IPS-15b (cell line): Measurements from ENCODE around the gene PIKFYVE.
A peak's percentile ranks its signal among the peaks of the same experiment; 100 is the strongest.
"Not testable (repeated sequence)": the region's sequence is repeated elsewhere in the genome, so short reads cannot be mapped to it uniquely, and the experiment has no call there.

Source experiments
- H3K27me3 ChIP-seq: one replicate; pipeline ENCODE4 v1.6.1; 2013; ENCODE audit warnings: low read length; ENCODE audit not compliant: control insufficient read depth, insufficient read depth
- H3K36me3 ChIP-seq: one replicate; pipeline ENCODE4 v1.6.1; 2013; ENCODE audit warnings: low read length; ENCODE audit not compliant: control insufficient read depth, insufficient read depth
- H3K4me1 ChIP-seq: one replicate; pipeline ENCODE4 v1.6.1; 2013; ENCODE audit warnings: mild to moderate bottlenecking, low read length; ENCODE audit not compliant: control insufficient read depth, insufficient read depth
- H3K4me3 ChIP-seq: one replicate; pipeline ENCODE4 v1.5.1; 2013; ENCODE audit warnings: low read depth, low read length
- H3K9ac ChIP-seq: one replicate; pipeline ENCODE4 v1.6.1; 2013; ENCODE audit warnings: low read depth, mild to moderate bottlenecking, low read length
- H3K9me3 ChIP-seq: one replicate; pipeline ENCODE4 v1.6.1; 2013; ENCODE audit warnings: mild to moderate bottlenecking, low read length; ENCODE audit not compliant: control insufficient read depth, insufficient read depth

The PIKFYVE gene

GRCh38 chr2:208265801-208266552 lies at the start of gene PIKFYVE:
Gene PIKFYVE (plus strand): TSS chr2:208266255. CDS start chr2:208271520, 5,265 bp downstream.
- Histone ChIP-seq H3K9me3 (no peaks in the 10 kb centered on the region), H3K4me3 (peak within 1 kb of the TSS; percentile 89), H3K27me3 (no peaks in the 10 kb centered on the region), H3K4me1 (no peaks in the 10 kb centered on the region), H3K9ac (peak within 1 kb of the TSS; percentile 82), H3K36me3 (no peaks in the 10 kb centered on the region)

DNA sequence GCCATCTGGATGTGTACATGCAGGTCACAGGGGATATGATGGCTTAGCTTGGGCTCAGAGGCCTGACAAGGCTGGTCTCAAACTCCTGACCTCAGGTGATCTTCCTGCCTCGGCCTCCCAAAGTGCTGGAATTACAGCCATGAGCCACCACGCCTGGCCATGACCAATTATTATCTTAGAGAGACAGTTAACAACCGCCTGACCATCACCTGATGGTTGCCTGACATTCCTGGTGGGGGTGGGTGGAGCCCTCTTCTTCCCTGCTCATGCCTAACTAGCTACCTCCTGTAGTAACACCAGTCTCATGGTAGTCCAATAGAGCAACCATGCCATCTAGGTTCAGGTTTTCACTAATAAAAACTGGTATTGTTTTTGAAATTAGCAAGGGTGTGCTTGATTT lies 44.2 kb upstream of the PIKFYVE start:
- H3K9ac ChIP-seq, H3K36me3 ChIP-seq, H3K27me3 ChIP-seq, H3K4me3 ChIP-seq, H3K4me1 ChIP-seq, H3K9me3 ChIP-seq: not testable (repeated sequence)

DNA sequence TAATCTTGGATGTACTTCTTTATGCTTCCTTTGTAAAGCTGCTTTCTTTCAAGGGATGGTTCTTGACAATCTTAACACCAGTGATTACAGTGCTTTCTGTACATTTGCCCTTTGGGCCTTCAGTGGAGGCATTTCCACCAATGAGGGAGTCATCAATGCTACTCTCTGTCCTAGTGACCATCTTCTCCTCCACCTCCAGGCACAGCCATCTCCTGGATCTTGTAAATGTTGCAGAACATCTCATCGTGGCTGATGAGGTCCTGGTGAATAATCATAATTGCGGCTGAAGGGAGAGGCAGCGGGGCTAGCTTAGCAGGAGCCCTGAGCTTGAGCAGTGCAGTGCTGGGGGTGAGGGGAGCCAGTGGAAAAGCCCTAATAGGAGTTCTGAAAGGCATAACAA lies 43.7 kb upstream of the PIKFYVE start:
- Histone ChIP-seq H3K36me3 (no peaks in the 10 kb centered on the region), H3K9me3 (no peaks in the 10 kb centered on the region), H3K4me3 (no peak overlapping the region), H3K27me3 (no peaks in the 10 kb centered on the region), H3K9ac (no peak overlapping the region), H3K4me1 (no peaks in the 10 kb centered on the region)

DNA sequence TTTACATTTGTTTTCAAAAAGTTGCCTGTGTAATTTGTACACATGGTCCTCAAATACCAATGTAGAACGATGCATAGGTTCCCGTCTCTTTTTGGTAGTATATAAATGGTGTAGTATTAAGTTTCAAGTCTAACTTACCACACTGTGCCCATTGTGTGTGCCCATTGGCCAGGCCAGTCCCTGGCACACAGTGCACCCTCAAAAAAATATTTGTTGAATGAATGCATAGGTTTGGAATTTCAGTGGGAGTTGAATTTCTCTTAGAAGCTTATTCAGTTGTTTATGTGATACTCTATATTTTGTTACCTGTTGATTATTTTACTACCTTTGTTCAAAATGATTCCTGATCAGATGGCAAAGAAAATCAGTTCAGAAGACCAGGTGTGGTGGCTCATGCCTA lies 41.3 kb upstream of the PIKFYVE start:
- Histone ChIP-seq H3K27me3 (no peaks in the 10 kb centered on the region), H3K9ac (no peak overlapping the region), H3K36me3 (no peaks in the 10 kb centered on the region), H3K9me3 (no peaks in the 10 kb centered on the region), H3K4me3 (no peak overlapping the region), H3K4me1 (no peaks in the 10 kb centered on the region)

GRCh38 chr2:208227581-208228232 lies 38.3 kb upstream of the PIKFYVE start:
- Histone ChIP-seq H3K9me3 (no peaks in the 10 kb centered on the region), H3K9ac (no peak overlapping the region), H3K4me1 (no peaks in the 10 kb centered on the region), H3K4me3 (no peak overlapping the region), H3K36me3 (no peaks in the 10 kb centered on the region), H3K27me3 (no peaks in the 10 kb centered on the region)

DNA sequence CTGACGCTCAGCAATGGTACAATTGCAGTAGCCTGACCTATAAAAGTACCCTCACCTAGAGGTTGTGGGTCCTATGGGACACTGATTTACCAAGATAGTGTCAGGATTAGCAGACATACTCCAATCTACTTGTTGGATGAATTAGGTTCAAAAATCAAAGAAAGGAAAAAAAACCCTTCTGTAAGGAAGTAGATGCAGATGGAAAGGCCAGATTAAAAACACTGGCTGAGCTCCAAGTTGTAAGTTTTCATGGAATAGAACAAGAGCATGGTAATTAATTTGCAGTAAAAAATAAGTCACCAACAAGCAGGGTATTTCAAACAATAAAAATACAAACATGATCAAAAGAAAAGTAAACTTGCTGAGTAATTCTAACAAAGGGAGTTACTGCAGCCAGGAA lies 37.6 kb upstream of the PIKFYVE start:
- Histone ChIP-seq H3K4me1 (no peaks in the 10 kb centered on the region), H3K4me3 (no peak overlapping the region), H3K27me3 (no peaks in the 10 kb centered on the region), H3K9ac (no peak overlapping the region), H3K36me3 (no peaks in the 10 kb centered on the region), H3K9me3 (no peaks in the 10 kb centered on the region)

DNA sequence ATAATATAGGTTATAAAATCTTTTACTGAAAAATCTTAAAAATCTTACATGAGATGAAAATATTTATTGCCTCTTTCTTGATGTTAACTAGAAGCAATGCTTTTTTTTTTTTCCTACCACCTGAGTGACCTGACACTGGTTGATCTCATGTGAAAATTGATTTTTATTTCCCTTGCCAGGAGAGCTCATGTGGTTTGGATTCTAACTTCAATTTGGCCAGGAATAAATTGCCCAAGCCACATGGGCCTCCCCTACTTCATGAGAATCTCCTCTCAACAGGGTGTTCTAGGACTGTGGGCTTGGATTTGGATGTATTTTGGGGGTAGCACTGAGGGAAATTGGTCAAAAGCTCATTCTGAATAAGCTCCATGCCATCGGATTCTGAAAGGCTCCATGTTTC lies 31.3 kb upstream of the PIKFYVE start:
- no peak overlapping the region for H3K9ac ChIP-seq
- no peaks in the 10 kb centered on the region for H3K4me1 ChIP-seq
- H3K36me3 ChIP-seq = peaks cover 15% of the 10 kb centered on the region
- no peaks in the 10 kb centered on the region for H3K9me3 ChIP-seq
- H3K27me3 ChIP-seq = no peaks in the 10 kb centered on the region
- H3K4me3 ChIP-seq = no peak overlapping the region

DNA sequence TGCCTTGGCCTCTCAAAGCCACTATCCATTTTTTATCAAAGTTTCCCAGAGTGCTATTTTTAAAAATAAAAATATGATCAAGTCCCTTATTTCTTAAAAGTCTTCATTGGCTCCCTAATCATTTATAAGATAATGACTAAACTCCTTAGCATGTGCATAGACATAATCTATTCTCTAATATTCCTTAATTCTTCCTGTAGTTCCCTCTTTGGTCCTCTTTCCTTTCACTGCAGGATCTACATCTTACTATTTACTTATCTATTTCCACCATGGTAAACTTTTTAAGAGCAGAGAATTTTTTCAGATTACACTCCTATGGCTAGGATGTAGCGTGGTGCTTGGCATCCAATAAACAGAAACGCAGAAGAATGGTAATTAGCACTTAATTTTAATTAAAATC lies 30.2 kb upstream of the PIKFYVE start:
- peaks cover 22% of the 10 kb centered on the region for H3K36me3 ChIP-seq
- H3K9me3 ChIP-seq = no peaks in the 10 kb centered on the region
- no peaks in the 10 kb centered on the region for H3K4me1 ChIP-seq
- H3K27me3 ChIP-seq = no peaks in the 10 kb centered on the region
- no peak overlapping the region for H3K4me3 ChIP-seq
- H3K9ac ChIP-seq = no peak overlapping the region

- Histone ChIP-seq H3K36me3 (peaks cover 34% of the 10 kb centered on the region), H3K4me3 (no peak overlapping the region), H3K9me3 (no peaks in the 10 kb centered on the region), H3K4me1 (no peaks in the 10 kb centered on the region), H3K27me3 (no peaks in the 10 kb centered on the region), H3K9ac (no peak overlapping the region)
These were observed 26.1 kb upstream of the PIKFYVE start for GRCh38 chr2:208239770-208240493.

DNA sequence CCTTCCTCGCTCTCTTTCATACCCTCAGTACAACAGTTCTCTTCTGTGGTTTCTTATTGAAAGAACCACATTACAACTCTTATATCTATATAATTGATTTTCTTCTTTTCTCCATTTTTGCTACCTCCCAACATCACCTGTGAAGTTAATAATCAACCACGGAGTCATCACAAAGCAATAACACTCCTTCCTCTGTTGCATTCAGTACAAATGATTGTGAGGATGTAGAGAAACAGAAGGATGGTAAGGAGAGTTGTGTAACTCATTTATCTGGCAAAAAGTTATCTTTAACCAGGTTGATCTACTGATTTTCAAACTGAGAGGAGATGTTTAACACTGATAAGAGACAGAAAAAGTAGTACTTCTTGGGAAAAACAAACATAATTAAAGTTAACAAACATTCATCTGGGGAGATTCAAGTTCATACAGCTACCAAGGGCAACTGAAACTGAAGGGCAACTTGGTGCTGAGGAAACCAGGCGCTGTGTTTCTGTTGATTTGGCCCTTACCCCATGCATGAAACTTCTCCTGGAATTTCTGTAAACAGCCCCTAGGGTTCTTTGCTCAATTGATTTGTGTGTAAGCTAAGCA lies 25.3 kb upstream of the PIKFYVE start:
- Histone ChIP-seq H3K9ac (no peak overlapping the region), H3K4me1 (no peaks in the 10 kb centered on the region), H3K9me3 (no peaks in the 10 kb centered on the region), H3K36me3 (peaks cover 35% of the 10 kb centered on the region), H3K27me3 (no peaks in the 10 kb centered on the region), H3K4me3 (no peak overlapping the region)

DNA sequence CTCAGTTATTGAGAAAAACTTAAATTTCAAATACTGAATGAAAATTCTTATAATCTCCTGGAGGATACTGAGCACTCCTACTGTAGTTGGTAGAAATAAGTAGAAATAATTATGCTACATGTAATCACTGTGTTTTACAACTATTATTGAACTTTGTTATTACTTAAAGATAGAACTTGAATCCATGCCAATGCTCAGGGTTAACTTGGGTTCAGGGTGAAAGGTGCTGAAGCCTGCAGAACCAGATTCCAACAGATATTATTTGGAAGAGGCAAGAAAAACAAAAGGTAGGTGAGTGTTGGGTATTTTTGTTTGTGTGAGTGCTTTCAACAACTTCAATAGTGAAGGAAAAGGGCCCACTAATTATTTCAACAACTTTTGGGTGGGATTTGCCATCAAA lies 21.6 kb upstream of the PIKFYVE start:
- H3K4me1 ChIP-seq = no peaks in the 10 kb centered on the region
- H3K36me3 ChIP-seq = peaks cover 48% of the 10 kb centered on the region
- H3K9me3 ChIP-seq = no peaks in the 10 kb centered on the region

More for the DNA sequence above, 21.6 kb upstream of the PIKFYVE start:
- Histone ChIP-seq H3K4me3 (no peak overlapping the region), H3K9ac (no peak overlapping the region), H3K27me3 (no peaks in the 10 kb centered on the region)
